GM19463 (cell line): Measurements from ENCODE around the gene NFATC2.

Source experiments
- ATAC-seq: cut with Tn5 transposase; IDR thresholded peaks from one replicate; pipeline ENCODE4 v1.9.1; 2021; ENCODE audit warnings: mild to moderate bottlenecking, moderate library complexity; ENCODE audit not compliant: unreplicated experiment

The NFATC2 gene

DNA sequence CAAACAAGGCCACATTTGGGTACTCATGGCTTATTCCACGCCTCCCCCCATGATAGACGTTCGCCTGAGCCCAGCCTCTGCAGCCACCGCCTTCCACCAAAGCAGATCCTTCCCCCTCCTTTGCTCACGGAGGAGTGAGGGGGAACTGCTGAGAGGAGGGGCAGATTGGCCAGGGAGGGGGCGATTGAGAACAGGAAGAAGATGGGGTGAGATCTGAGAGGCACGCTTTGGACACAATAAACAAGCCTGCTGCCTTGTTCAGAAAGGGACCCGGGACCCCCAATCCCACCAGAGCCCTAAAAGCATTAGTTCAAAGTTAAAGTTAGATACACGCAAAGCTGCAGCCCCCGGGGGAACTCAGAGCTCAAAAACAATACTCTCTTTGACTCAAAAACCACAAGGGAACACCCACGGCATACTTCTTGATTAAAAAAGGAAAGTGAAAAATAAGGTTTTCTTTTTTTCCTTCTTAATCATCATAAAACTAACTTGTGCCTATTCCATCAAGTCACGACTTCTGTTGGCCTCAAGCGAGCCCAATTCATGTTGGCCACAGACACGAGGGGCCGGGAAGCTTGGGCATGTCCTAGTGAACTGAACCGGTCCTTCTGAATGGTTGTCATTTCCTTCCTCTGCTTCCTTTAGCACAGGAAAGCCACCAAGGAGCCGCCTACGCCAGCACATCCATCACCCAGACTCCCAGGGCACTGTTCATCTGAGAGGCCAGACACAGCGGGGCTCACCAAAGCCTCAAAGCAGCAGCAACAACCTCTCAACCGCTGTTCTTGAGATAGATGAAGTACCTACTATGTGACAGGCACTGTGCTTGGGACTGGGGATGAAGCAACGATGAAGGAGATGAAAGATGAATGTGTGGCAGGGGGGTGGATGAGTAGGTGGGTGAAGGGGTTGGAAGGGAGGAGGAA lies 44.7 kb downstream of the NFATC2 start:
- peak; percentile 44 for ATAC-seq

DNA sequence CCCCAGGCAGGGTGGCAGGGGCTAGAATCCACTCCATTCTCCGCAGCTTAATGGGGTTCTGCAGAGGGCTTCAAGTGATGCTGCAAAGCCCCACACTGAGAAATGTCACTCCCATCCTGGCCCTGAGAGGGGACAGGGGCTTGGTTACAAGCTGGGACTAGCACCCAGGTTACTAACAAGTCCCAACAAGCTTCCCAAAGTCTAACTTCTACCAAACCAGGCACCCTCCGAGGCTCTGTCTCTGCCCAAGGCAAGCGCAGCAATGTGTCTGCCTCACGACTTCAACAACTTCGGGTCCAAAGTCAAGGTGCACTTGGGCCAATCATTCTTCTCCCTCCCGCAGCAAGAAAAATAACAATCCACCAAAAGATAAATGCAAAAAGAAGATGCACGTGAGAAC lies 45.6 kb downstream of the NFATC2 start:
- no peak for ATAC-seq

DNA sequence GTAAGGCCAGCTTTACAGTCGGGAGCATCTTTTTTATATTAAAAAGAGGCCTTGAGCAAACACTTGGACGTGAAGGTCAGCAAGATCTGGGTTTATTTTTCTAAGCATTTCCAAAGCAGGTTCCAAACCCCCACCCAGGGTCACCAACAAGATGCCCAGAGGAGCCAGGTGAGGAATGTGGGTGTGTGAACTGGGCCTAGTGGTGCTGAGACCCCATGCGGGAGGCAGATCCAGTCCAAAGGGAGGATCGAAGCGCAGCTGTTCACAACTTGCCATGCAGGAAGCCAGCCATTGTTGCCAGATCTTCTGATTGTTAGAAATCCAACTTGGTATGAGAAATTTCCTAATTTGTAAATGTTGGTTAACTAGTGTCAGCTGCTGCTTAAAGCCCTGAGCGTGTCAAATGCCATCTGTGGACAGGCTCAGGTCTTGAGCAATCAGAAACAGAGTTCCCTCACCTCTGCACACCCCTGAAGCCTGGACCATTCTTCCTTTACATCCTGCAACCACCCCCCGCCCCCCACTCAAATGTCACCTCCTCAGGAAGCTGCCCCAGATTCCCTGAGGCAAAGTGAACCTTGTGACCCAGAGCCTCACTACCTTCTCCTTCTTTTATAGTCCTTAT lies 46.5 kb downstream of the NFATC2 start:
- ATAC-seq = no peak

DNA sequence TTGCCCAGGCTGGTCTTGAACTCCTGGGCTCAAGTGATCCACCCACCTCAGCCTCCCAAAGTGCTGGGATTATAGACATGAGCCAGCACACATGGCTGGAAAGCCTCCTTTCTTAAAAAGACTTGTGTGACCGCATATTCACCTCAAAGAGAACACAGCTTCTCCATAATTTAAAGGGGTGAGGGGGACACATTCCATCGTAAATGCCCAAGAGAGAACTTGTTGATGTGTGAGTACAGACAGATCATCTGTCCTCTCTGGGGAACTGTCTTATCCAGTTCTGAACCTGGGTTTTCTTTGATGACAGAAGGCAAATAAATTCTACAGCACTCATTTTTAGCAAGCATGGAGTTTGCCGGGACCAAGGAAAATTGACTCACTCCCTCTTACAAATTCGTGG lies 47.2 kb downstream of the NFATC2 start:
- no peak for ATAC-seq

DNA sequence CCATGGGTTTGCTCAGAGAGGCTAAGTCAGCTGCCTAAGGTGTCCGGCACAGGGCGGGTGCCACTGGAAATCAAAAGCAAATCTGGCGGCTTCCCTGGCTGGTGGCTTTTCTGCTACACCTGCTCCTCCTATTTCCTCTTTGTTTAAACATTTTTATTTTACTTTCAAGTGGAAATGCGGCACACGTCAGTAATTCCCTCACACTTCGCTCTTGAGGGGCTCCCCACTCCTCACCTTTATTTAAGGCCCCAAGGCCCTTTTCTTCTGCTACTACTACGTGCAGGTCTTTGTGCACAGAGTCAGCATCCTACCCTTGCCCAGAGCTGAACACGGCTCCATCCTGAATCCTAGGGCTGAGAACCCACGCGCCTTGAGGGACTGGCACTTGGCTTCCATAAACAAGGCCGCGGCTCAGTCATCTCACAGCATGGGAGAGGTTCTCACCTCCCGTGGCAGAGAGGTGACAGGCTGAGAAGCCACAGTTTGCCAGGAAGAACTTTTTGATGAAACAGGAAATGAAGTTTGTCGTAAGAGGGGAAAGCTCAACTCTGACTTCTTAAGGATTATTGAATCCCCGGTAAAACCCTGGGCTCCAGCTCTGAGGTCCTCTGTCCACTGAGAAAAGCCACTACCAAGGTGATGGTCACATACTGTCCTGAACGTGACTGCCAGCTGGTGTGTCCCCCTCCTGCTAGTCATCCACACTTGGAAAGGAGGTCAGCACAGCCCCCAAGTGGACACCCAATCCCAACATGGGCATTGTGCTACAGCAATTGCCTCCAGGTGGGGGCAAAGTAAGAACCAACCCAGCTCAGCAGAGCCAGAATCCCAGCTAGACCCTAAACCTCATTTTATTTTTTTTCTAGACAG lies 48.0 kb downstream of the NFATC2 start:
- no peak for ATAC-seq

DNA sequence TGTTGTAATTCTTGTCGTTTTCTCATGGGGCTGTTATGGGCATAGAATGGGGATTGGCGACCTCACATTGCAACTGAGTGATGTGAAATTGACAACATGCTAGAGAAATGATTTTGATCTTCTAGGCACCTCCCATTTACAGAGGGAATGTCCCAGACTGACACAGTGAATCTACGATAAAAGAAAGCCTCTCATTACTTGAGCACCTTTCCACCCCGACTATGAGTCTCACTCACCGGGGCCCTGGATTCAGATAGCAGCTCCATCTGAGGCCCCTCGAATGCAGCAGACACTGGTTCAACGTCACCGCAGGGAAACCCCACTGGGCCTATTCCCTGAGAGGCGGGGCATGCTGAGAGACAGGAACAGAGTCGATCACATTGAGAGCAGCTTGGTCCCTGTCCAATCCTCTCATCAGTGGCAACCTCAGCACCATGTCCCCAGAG lies 49.1 kb downstream of the NFATC2 start:
- no peak for ATAC-seq

DNA sequence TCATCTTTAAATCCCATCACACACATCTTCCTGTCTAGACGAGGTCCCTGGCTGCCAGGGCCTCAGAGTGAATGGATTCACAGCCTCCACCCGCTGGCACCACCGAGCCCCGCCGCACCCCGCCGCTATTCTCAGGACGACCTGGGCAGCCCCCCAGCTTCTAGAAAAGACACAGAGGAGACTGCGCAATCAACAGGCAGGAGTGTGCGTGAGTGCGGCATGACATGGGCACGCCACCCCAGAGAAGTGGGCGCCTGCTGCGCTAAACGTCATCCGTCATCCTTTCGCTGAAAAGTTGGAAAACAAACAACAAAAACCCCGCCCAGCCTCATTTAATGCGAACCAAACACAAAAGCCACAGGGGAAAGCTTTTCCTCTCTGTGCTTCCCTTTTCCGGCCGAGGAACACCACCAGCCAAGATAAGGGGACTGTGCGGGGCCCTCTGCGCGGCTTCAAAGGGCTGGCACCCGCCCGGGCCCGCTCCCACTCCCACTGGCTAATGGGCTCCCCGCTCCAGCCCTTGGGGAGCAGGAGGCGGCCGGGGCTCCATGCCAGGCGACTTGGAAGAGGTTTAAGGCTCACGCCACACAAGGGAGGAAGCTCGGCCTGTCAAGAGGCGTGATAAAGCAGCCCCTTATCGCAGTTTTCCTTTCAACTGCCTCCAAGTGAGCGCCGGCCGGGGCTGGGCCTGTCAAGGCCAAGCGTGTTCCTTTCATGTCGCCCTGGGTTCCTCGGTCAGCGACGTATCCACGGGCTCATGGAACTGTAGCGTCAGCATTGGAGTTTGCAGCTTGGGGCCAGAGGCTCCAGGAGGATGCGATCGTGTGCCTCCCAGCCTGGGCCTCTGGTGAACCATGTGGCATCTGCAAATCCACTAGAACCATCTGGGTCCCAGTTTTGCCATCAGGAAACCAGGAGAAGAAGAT lies 50.1 kb downstream of the NFATC2 start:
- ATAC-seq = no peak

DNA sequence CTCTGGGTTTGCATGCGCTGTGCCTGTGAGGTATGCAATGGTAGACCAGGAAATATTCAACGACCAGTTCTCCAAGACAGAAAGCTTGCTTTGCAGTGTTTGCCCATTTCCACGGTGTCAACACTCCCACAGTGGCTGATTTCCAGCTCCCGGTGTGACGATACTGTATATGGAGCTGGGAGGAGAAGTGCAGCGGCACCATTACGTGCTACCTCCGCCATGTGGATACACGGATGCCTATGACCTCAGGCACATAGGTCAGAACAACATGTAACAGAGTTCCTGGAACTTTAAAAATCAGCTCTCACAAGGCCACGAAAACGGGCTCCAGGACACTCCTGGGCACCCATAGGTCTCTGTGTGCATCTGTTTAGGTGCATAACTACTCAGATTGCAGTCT lies 51.1 kb downstream of the NFATC2 start:
- no peak for ATAC-seq

DNA sequence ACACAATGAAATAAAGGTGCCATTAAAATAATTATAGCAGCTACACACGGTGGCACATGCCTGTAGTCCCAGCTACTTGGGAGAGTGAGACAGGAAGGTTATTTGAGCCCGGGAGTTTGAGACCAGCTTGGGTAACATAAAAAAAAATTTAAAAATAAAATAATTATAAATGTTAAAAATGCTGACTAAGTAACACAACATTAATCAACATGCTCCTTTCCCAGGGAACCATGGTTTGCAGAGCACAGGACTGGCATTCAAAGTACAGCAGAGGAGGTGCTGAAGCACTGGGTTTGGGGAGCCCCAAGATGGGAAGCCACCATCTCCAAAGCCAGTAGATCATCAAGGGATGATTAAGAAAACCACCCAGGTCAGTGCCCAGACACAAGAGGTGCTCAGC lies 51.9 kb downstream of the NFATC2 start:
- ATAC-seq = no peak

DNA sequence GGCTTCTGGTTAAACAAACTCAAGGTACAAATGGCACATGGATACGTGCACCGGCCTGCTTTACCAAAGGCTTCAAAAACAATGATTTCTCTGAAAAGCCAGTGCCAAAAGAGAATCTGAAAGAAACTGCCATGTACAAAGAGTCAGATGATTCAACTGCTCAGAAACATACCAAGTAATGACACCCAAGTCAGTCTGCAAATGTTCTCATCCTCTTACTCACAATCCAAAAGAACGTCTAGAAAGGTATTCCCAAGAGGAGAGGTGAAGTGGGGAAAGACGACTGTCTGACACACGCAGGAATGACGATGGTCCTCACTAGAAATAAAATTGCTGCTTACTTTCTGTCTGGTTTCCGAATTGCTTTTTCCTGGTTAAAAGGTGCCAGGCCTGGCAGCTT lies 52.9 kb downstream of the NFATC2 start:
- ATAC-seq = no peak

DNA sequence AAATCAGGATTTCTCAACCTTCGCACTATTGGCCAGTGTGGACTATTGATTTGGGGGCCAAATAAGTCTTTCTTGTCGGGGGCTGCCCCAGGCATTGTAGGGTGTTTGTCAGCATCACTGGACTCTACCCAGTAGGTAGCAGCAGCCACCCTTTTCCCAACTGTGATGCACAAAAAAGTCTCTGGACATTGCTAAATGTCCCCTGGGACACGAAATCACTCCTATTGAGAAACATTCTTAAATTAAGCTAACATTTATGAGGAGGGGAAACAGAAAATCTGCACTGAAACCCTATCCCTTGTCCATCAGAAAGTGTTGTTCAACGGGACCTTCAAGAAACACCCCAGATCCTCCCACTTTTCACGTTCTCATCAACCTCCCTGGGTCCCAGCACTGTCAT lies 54.2 kb downstream of the NFATC2 start:
- no peak for ATAC-seq

DNA sequence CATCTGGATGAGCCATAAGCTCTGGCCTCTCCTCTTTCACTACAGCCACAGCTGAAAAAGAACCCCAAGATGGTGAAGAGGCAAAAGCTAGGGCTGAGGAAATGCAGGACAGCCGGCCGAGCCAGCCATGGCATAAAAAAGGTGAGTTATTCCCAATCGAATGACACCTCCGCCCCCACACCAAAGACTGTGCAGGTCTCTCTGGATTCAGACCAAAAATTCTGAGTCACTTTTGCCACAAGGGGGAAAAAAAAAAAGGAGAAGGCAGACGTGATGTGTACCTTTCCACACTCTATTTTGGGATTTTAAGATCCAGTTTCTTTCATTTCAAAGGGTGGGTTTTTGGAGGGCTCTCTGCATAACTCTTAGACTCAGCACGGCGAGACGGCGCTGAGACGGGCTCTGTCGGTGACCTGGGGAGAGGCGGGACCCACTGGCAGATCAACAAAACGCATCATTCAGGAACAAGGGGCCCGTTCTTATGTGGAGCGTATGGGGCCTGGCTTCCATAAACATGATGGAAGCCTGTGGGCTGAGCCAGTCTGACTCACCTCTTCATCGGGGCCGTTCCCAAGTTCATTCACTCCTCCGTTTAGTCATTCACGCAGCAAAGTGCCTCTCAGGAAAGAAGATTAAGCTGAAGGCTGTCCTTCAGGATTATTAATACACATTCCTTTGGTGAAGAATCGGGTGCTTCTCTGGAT lies 54.8 kb downstream of the NFATC2 start:
- no peak for ATAC-seq

DNA sequence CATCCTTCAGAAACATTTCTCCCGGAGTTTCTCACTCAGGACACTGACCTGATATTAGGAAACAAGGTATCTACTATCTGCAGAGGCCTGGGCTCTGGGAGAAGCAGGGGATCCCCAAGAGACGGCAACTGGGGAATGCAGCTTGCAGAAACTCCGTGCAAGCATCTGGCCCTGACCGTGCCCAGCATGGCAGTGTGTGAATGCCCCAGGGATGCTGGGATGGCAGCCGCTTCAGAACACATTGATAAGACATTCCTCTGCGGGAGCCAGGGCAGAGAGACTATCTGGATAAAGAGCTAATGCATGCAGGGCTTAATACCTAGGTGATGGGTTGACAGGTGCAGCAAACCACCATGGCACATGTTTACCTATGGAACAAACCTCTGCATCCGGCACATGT lies 55.4 kb downstream of the NFATC2 start:
- no peak for ATAC-seq

DNA sequence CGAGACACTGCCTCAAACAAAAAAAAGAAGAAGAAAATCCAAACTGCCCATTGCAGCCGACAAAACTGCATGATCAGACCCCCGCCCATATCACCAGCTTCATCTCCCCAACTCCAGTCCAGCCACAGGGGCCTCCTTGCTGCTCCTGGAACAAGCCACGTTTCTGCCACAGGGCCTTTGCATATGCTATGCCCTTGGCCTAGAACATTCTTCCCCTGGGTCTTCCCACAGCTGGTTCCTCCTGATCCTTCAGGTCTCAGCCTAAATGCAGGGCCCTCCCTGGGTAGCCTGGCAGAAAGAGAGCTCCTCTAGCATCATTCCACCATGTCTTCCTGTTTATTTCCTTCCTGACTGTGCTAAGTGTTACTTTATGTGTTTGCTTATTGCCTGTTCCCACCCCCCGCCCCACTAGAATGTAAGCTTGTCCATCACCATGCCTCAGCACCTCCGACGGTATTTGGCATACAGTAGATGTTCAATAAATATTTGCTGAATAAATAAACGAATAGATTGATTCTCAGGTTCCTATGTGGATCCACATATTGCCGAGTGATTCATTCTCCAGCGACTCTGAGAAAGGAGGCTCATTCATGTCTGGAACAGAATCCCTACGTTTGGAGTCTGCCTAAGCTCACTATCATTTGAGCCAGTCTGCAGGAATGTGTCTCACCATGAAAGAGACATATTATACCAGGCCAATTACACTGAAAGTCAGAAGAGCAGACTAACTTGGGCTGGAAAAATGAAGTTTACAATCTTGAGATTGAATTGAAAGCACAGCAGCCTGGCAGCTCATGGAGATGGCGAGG lies 56.1 kb downstream of the NFATC2 start:
- ATAC-seq = no peak

DNA sequence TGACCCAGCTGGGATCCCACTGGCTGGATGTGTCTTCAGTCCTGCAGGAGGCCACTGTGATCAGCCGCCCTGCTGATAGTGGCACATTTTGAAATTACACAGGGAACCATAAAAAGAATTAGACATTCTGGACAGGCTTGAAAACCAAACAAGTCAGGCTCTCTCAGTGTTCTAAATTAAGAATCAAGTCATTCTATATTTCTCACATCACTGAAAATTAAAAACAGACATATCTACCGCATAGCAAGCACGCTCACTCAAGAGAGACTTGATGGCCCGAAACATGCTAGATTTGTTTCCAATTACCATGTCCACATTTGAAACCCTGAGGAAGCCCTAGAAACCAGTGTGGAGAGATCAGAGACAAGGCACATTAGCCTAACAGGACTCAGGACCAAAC lies 57.7 kb downstream of the NFATC2 start:
- no peak for ATAC-seq

DNA sequence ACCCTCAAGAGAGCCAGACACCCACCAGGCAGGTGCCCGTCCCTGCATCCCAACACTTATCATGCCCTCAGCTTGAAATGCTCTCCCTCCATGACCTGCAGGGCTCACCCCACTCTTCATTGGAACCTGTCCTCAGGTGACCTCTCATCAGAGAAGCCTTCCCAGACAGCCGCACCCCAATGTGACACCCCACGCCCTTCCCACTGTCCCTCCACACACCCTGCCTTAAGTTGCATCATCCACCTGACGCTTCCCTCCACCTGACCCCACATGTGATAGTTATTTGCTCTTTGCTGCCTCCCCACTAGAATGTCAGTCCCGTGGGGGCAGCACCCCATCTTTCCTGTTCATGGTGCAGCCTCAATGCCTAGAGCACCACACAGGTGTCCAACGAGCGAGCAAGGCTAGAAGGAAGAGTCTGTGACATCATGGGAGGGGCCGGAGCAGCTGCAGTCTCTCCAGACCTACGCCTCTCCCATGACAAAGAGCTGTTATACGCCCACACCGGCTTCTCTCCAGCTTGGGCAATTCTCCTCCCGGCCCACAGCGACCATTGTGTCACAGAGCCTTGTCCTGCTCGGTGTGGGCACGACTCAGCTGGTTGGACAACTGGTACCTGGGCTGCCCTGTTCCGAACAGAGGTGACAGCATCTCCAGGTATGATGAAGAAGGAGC lies 58.2 kb downstream of the NFATC2 start:
- no peak for ATAC-seq

DNA sequence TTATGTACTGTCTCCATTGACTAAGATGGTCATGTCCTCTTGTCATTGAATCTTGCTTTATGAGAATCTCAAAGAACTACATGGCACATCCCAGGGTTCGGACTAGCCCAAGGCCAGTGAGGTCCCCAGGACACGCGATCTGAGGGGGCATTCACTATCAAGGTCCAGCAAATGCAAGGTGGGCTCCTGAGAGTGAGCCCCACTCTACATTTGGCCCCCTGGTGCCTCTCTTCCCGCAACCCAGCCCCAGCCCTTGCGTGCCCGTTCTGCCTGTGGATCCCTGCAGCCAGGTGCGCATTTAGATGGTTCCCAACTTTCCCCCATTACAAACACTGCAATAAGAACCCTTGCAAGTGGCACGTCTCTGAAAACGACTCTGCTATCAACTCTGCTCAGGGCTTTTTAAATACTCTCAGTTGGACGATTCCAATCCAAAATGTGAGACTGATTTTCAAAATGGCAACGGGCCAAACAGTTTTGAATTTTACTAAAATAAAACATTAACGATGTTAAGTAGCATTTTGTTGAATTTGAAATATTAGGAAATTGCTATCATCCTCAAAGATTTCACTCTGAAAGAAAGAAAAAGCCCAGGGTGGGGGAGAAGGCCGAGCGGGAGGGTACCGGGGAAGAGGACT lies 59.6 kb downstream of the NFATC2 start:
- ATAC-seq = no peak

DNA sequence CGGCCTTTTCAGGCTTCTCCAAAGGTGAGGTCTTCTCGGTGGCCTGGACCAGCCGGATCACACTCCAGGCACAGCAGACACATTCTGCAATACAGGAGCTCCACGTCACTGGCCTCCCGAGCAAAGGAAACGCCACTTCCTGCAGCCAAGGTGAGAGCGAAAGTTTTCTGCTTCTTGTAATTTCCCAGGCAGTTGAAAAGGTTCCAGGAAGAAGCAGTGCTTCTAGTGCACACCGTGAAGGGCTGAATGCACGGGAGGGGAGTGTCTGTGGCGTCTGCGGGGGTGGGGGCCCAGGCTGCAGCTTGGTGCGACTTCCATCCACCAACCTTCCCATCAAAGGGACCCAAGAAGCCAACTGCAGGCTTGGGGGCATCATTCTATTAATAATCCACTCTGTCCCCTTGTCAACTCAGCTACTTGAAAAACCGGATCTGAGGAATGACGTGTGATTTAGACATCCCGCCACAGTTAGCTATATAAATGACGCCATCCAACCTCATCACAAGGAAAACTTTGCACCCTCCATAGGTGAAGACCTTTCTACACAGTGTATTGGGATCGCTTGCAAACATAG lies 61.1 kb downstream of the NFATC2 start:
- no peak for ATAC-seq
